H9 (cell line): ENCODE results near the gene CDK17. TPM values are rescaled to one million over a fixed set of nuclear protein-coding genes. Genes with fewer than 3 reads are reported as not detected.

ENCODE experiments used
- DNase-seq: peaks from one replicate; pipeline ENCODE4 v3.0.0-alpha.2; 2017
- H2AFZ ChIP-seq: one replicate; pipeline ENCODE4 v1.6.1; 2013; ENCODE audit warnings: mild to moderate bottlenecking, low read length, control low read depth, moderate library complexity
- H2AK5ac ChIP-seq: 2 replicates; pipeline ENCODE4 v1.6.1; 2013; ENCODE audit warnings: low read length, control low read depth, mixed read lengths; ENCODE audit not compliant: insufficient read length
- H2BK120ac ChIP-seq: one replicate; pipeline ENCODE4 v1.6.1; 2013; ENCODE audit warnings: low read depth, mild to moderate bottlenecking, low read length, control low read depth, inconsistent platforms; ENCODE audit not compliant: poor library complexity, severe bottlenecking
- H2BK12ac ChIP-seq: 2 replicates; pipeline ENCODE4 v1.6.1; 2013; ENCODE audit warnings: low read length, control low read depth, mixed read lengths, low read depth; ENCODE audit not compliant: insufficient read length
- H2BK15ac ChIP-seq: 2 replicates; pipeline ENCODE4 v1.6.1; 2013; ENCODE audit warnings: low read depth, low read length, control low read depth
- H2BK20ac ChIP-seq: one replicate; pipeline ENCODE4 v1.6.1; 2013; ENCODE audit warnings: low read depth, mild to moderate bottlenecking, low read length, control low read depth, inconsistent platforms; ENCODE audit not compliant: poor library complexity, severe bottlenecking
- H2BK5ac ChIP-seq: 2 replicates; pipeline ENCODE4 v1.6.1; 2013; ENCODE audit warnings: low read length, control low read depth, mixed read lengths; ENCODE audit not compliant: insufficient read length
- H3K14ac ChIP-seq: 2 replicates; pipeline ENCODE4 v1.6.1; 2013; ENCODE audit warnings: low read length, control low read depth; ENCODE audit not compliant: insufficient read depth
- H3K18ac ChIP-seq: 2 replicates; pipeline ENCODE4 v1.6.1; 2013; ENCODE audit warnings: low read depth, mild to moderate bottlenecking, mixed read lengths, low read length, control low read depth; ENCODE audit not compliant: insufficient read length
- H3K23ac ChIP-seq: 2 replicates; pipeline ENCODE4 v1.6.1; 2013; ENCODE audit warnings: low read length, control low read depth, mixed read lengths, low read depth; ENCODE audit not compliant: insufficient read length
- H3K23me2 ChIP-seq: 2 replicates; pipeline ENCODE4 v1.6.1; 2013; ENCODE audit warnings: low read depth, mild to moderate bottlenecking, mixed read lengths, low read length, control low read depth; ENCODE audit not compliant: insufficient read length, poor library complexity, severe bottlenecking
- H3K27ac ChIP-seq: 2 replicates; pipeline ENCODE4 v1.5.1; 2013; ENCODE audit warnings: low read length, control low read depth, mixed read lengths, low read depth; ENCODE audit not compliant: insufficient read length
- H3K27me3 ChIP-seq: 2 replicates; pipeline ENCODE4 v1.6.1; 2013; ENCODE audit warnings: low read length, control low read depth, inconsistent platforms; ENCODE audit not compliant: insufficient read depth
- H3K4ac ChIP-seq: 2 replicates; pipeline ENCODE4 v1.6.1; 2013; ENCODE audit warnings: low read depth, mild to moderate bottlenecking, control low read depth, inconsistent platforms, low read length, moderate library complexity
- H3K4me1 ChIP-seq: 2 replicates; pipeline ENCODE4 v1.6.1; 2013; ENCODE audit warnings: low read length, control low read depth, inconsistent platforms; ENCODE audit not compliant: insufficient read depth
- H3K4me2 ChIP-seq: 2 replicates; pipeline ENCODE4 v1.6.1; 2013; ENCODE audit warnings: low read length, control low read depth, mixed read lengths; ENCODE audit not compliant: insufficient read length, insufficient read depth
- H3K56ac ChIP-seq: 2 replicates; pipeline ENCODE4 v1.6.1; 2013; ENCODE audit warnings: low read depth, mild to moderate bottlenecking, mixed read lengths, low read length, control low read depth; ENCODE audit not compliant: insufficient read length
- H3K79me1 ChIP-seq: 2 replicates; pipeline ENCODE4 v1.6.1; 2013; ENCODE audit warnings: low read depth, mild to moderate bottlenecking, moderate library complexity, low read length, control low read depth, inconsistent platforms; ENCODE audit not compliant: insufficient read depth, poor library complexity, severe bottlenecking
- H3K79me2 ChIP-seq: 2 replicates; pipeline ENCODE4 v1.6.1; 2013; ENCODE audit warnings: low read length, control low read depth, inconsistent platforms; ENCODE audit not compliant: insufficient read depth
- H3K9ac ChIP-seq: 2 replicates; pipeline ENCODE4 v1.6.1; 2013; ENCODE audit warnings: low read length, control low read depth, mixed read lengths; ENCODE audit not compliant: insufficient read length; ENCODE audit errors: extremely low read depth
- H3K9me3 ChIP-seq: one replicate; pipeline ENCODE4 v1.6.1; 2013; ENCODE audit warnings: low read depth, low read length, inconsistent platforms; ENCODE audit not compliant: control insufficient read depth
- H3T11ph ChIP-seq: one replicate; pipeline ENCODE4 v1.6.1; 2013; ENCODE audit warnings: mild to moderate bottlenecking, low read length, control low read depth, inconsistent platforms
- H4K20me1 ChIP-seq: one replicate; pipeline ENCODE4 v1.6.1; 2013; ENCODE audit not compliant: control insufficient read depth, insufficient read length, insufficient read depth
- H4K5ac ChIP-seq: 2 replicates; pipeline ENCODE4 v1.6.1; 2013; ENCODE audit warnings: low read depth, mild to moderate bottlenecking, mixed read lengths, low read length, control low read depth; ENCODE audit not compliant: insufficient read length
- H4K8ac ChIP-seq: replicated peaks from 2 replicates; pipeline ENCODE4 v1.6.1; 2013; ENCODE audit warnings: low read length, control low read depth, mixed read lengths, low read depth; ENCODE audit not compliant: insufficient read length
- H4K91ac ChIP-seq: 2 replicates; pipeline ENCODE4 v1.6.1; 2013; ENCODE audit warnings: low read depth, mild to moderate bottlenecking, moderate library complexity, mixed read lengths, low read length, control low read depth; ENCODE audit not compliant: insufficient read length
- H3K27ac Mint-ChIP-seq, 3 experiments: 2 replicates in 2 of 3; 3 replicates in 1 of 3; pipeline ENCODE4 v1.8.0; 2020 to 2021; ENCODE audit warnings: mixed read lengths in 3 of 3, mild to moderate bottlenecking in 1 of 3, moderate library complexity in 1 of 3
- H3K27me3 Mint-ChIP-seq: 2 replicates; pipeline ENCODE4 v1.8.0; 2021; ENCODE audit warnings: low read depth, mild to moderate bottlenecking, moderate library complexity, mixed read lengths
- H3K36me3 Mint-ChIP-seq, 3 experiments: 2 replicates in 2 of 3; 3 replicates in 1 of 3; pipeline ENCODE4 v1.8.0; 2020 to 2021; ENCODE audit warnings: low read depth in 3 of 3, mixed read lengths in 3 of 3; ENCODE audit not compliant: insufficient read depth in 1 of 3
- H3K4me1 Mint-ChIP-seq, 2 experiments: 2 replicates each; pipeline ENCODE4 v1.8.0; 2020; ENCODE audit warnings: mixed read lengths in 2 of 2
- H3K4me3 Mint-ChIP-seq, 2 experiments: 2 replicates in 1 of 2; 3 replicates in 1 of 2; pipeline ENCODE4 v1.8.0; 2020 to 2021; ENCODE audit warnings: mild to moderate bottlenecking in 2 of 2, mixed read lengths in 2 of 2, moderate library complexity in 1 of 2
- H3K9me3 Mint-ChIP-seq, 2 experiments: 2 replicates in 1 of 2; 3 replicates in 1 of 2; pipeline ENCODE4 v1.8.0; 2020; ENCODE audit warnings: mild to moderate bottlenecking in 2 of 2, mixed read lengths in 2 of 2, moderate library complexity in 1 of 2
- CTCF ChIP-seq: fragments of 200-600 bp; sonication (generic); conservative IDR thresholded peaks from 3 replicates; pipeline ENCODE4 v1.8.0; 2021; ENCODE audit warnings: antibody characterized with exemption, mild to moderate bottlenecking
- WGBS: extraction: QIAGEN DNeasy Blood & Tissue Kit; methylation state at CpG from one replicate; pipeline ENCODE4 v1.1.7; 2013; ENCODE audit warnings: missing lambda C conversion rate, low lambda C conversion rate, mixed read lengths; ENCODE audit not compliant: insufficient read length; ENCODE audit errors: extremely low coverage; 5-methylcytosine and 5-hydroxymethylcytosine counted together
- total RNA-seq: library from RNA; stranded (reverse); gene quantifications from 2 replicates; pipeline ENCODE4 v1.2.1, GENCODE V29; 2021

The CDK17 gene
- total RNA-seq, 1 experiment from 2014 or later, result 28.8 TPM

GRCh38 chr12:96396914-96397313 lies 3.3 kb downstream of the CDK17 start:
- Histone ChIP-seq H4K91ac (no peak overlapping the region), H2BK120ac (no peak overlapping the region), H4K8ac (no peak overlapping the region), H2BK5ac (no peak overlapping the region), H3K14ac (no peak overlapping the region), H3K79me1 (no peaks in the 10 kb centered on the region), H3K56ac (no peak overlapping the region), H3K27ac (no peak overlapping the region), H3K18ac (no peak overlapping the region), H4K20me1 (no peaks in the 10 kb centered on the region), H3K23me2 (peaks cover 14% of the 10 kb centered on the region), H4K5ac (no peak overlapping the region), H3K23ac (no peak overlapping the region), H2BK20ac (no peak overlapping the region), H3K4me1 (peaks cover 3% of the 10 kb centered on the region; the same call in 1 of the 2 replicates), H3T11ph (no peak overlapping the region), H2AFZ (no peak overlapping the region), H3K27me3 (no peaks in the 10 kb centered on the region), H3K4me2 (no peak overlapping the region), H2AK5ac (no peak overlapping the region), H3K79me2 (peaks cover 6% of the 10 kb centered on the region; the same call in 1 of the 2 replicates), H2BK15ac (no peak overlapping the region), H3K9ac (no peak overlapping the region), H3K9me3 (no peaks in the 10 kb centered on the region), H3K4ac (no peak overlapping the region), H2BK12ac (no peak overlapping the region)
- Mint-ChIP-seq H3K27ac (no peak overlapping the region), H3K36me3 (no peaks in the 10 kb centered on the region), H3K9me3 (no peaks in the 10 kb centered on the region), H3K27me3 (no peaks in the 10 kb centered on the region; the same call in 1 of the 2 replicates), H3K4me1 (peaks cover 46 to 51% of the 10 kb centered on the region in 2 experiments), H3K4me3 (no peak overlapping the region)
- no CpG with 5 or more reads among the region's 5 CpGs for WGBS
- DNase-seq, result no peak
- TF ChIP-seq CTCF, result no peak
